ENCODE measurements around the gene GPX3.

The GPX3 gene

DNA sequence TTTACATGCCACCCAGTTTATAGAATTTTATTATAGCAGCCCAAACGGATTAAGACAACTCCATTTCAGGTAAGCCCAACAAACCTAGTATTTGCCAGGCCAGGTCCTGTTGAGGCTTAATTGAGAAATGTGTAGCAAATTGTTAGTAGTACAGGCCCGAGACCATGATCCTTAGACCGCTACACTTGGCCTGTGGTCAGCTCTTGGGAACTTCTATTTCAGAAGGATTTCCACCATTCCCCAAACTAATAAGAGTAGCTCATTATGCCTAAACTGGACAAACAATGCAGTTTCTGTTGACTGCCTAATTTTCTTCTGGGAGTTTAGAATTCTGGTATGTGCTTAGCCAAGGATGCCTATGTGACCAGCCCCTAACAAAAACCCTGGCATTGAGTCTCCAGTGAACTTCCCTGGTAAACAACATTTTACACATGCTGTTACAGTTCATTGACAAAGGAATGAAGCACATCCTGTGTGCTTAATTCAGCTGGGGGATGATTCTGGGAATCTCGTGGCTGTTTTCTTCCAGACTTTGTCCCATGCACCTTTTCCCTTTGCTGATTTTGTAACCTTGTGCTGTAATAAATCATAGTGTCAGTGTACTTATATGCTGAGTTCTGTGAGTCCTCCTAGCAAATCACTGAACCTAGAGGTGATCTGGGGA is 5.6 kb upstream of the GPX3 start:
- DNase-seq (ENCODE audit: low read depth) = no peak

DNA sequence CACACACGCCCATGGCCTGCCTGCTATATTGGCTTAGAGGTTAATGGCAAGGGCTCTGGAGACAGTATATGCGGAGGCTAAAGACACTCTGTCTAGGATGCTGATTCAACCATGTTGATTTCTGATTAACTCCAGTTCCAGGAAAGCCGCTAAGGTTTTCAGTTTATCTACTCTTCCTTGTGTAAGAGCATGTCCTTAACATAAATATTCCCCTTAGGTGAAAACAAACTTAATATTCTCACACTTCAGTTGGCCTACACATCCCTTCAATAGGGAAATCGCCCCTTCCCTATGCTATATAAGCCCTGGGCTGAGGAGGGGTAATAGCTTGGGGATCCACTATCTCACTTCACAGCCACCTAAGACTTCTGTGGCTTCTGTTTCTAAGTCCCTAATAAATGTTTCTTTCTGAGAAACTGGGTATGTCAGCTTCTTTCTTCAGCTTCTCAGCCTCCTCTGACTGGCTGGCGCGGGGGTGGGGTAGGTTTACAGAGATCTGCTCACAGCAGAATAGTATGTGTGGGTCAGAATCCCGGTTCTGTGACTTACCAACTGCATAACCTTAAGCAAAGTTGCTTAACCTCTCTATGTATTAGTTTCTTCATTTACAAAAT is 4.3 kb upstream of the GPX3 start:
- DNase-seq (ENCODE audit: low read depth) = no peak

DNA sequence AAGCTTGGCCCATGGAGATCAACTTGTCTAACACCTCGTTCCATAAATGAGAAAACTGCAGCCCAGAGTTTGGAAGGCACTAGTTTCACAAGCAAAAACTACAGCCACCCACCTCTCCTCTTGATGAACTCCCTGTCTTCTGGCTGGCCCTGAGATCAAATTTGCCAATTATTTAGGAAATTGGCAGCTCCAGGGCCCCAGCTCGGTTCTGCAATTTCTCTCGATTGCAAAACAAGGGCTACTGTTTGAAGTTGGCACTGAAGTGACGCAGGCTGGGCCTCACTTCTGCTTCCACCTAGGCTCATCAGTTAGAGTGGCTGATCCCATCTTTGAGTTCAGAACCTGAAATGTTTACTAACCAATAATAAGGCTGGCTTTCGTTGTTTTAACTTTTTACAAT is 3.7 kb upstream of the GPX3 start:
- DNase-seq (ENCODE audit: low read depth) = no peak

DNA sequence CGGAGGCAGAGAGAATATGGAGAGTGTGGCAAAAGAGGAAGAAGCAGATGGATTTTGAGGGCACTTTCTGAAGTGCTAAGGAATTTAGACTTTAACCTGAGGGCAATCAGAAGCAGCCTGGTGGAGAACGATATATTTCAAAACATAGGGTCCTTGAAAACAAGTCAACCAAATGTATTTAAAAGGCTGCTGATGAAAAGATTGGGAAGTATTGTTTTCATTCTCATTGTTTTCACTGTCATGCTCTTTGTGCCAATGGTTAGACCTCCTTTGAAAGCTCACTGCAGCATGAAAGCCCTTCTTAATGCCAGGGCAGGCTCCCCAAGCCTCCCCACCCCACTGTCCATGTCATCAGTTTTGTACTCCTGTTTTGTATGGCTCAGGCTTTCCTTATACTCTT is 2.5 kb upstream of the GPX3 start:
- DNase-seq (ENCODE audit: low read depth) = no peak

DNA sequence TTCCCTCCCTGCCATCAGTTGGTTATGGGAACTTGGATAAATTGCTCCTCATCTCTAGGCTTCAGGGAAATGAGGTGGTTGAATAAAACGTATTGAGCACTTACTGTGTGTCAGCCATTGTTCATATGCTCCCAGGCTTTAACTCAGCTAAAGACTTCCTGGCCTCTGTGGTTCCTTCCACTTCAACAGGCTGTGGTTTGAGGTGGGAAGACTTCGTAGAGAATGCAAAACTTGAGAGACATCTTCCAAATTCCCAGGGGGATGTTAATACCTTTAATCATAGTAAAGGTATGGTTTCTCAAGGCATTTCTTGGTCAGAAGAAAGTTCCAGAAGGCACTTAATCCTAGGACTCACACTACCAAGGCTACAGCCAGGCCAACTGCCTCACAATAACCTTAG is 1.5 kb upstream of the GPX3 start:
- DNase-seq (ENCODE audit: low read depth) = no peak

DNA sequence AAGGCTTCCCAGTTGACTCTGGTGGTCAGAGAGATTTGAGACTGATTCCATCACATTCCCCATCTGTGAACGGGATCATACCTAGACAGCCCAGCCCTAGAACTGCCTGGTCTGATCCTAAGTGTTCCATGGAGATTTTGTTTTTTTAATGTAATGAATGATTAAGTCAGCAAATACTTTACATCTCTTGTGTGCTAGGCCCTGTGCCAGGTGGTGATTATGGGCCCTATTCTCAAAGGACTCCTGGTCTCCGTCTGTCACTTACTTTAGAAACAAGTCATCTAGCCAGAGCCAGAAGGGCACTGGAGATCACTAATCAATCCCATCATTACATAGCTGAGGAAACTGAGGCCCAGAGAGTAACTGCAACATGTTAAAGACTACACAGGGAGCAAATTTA is 1.1 kb upstream of the GPX3 start:
- DNase-seq (ENCODE audit: low read depth) = no peak

DNA sequence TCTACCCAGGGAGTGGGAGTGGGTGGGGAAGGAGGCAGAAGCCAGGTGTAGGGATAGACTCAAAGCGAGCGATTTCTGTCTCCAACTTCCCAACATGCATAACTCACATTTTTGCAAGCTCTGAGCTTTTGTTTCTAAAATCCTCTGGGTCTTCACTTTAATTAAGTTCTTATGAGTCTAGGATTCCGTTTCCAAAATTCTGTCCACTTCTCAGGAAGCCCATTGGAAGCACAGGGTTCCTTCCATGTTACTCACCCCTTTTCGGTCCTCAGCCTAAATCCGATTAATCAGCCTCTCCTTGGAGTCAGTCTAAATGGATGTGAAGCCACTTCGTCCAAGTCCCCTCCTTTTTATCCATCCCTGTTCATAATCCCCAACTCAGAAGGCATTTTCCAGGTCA is 1.4 kb downstream of the GPX3 start:
- DNase-seq (ENCODE audit: low read depth) = no peak

DNA sequence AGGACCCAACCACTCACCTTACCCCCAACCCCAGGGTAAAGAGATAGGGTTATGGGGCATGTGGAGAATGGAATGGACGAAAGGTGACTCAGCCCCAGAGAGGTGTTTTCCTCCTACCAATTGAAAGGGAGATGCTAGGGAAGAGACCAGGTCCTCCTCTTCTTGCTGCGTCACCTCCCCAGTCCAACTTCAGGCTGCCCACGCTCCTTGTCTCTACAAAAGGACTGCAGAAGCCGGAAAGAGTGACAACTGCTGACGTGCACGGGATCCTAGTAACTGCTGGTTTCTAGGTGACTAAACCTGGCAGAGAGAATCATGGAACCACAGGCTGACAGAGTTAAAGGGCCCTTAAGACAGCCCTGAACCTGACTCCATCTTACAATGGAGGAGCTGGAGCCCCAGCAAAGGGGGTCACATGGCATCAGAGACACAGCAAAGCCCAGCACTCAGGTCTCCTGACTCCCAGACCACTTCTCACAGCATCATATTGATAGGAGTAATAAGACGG is 2.2 kb downstream of the GPX3 start:
- DNase-seq (ENCODE audit: low read depth) = no peak

DNA sequence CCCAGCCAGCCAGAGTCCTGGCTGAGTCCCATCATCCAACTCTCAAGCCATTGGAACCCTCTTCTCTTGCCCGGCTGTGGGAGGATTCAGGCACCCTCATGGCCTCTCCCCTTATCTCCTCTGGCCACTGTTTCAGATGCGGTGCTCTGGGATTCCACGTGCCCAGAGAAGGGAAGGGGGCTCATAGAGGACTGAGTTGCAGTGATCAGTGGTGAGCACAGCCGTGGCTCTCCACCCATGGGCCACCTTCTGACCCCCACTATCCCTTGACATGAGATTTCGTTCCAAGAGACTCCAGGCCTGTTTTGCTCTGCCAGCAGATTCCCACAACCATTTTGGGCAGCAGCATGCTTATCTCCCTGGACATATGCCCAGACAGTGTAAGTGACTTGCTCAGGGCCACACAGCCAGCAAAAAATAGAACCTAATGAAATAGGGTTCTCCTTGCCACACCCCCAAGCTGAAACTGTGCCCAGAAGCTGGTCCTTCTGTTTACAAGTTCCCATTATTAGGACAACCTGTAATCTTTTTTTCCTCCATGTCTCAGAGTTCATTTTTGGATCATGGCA is 2.7 kb downstream of the GPX3 start:
- no peak for DNase-seq (ENCODE audit: low read depth)

DNA sequence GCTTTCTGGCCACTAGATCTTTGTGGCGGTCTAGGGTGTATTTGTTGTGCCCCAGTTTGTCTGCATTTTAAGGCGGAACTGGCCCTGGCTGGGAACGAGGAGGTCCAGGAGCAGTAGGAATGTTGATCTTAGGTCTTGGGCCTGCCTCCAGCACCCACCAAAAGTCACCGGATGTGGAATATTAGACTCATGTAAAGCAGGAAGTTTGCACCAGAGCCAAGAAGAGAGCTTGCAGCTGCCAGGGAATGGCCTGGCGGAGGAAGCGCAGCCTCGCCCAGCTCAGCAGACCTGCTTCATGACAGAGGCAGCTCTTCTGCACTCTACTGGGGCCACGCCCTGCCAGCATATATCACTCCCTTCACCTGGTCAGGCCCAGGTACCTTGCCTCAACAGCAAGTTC is 3.3 kb downstream of the GPX3 start:
- DNase-seq (ENCODE audit: low read depth) = no peak

DNA sequence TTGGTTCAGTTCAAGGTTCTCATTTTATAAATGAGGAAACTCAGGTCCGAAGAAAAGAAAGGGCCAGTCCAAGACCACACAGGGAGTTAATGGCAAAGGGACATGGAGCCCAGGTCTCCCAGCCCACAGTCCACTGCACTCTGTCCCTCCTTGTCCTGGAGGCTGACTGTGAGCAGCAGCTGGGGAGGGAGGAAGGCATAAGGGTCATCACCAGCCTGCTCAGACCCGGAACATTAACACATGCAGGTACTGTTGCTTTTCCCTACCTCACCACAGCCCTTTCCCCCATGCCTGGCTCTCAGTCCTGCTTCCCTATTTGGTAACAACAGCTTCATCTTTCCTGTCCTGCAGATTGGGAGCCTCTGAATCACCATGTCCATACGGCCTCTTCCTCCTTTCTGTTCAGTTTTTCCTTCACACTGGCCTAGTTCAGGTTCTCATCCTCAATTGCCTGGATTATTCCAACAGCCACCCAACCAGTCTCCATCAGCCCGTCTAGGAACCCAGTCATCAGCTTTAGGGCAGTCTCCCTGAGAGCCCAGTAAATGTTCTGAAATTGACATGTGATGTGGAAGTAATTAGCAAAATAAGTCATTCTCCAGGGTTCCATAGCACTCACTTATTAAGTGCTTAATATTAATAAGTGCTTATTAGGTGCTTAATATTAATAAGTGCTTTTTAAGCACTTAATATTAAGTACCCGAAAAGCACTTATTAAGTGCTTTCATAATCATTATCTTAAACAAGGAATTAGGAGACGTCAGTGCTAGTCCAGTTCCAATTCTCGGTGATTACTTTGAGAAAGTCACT is 4.3 kb downstream of the GPX3 start:
- no peak for DNase-seq (ENCODE audit: low read depth)

DNA sequence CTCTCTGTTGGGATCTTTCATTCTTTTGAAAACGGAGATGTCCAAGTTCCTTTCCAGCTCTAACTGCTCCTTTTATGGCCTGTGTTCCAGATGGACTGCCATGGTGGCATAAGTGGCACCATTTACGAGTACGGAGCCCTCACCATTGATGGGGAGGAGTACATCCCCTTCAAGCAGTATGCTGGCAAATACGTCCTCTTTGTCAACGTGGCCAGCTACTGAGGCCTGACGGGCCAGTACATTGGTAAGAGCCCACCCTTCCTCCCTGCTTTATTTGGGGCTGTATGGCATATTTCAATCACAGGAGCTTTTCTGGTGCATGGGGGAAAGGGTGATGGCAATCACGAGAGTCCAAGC is 4.8 kb downstream of the GPX3 start:
- DNase-seq (ENCODE audit: low read depth) = no peak

DNA sequence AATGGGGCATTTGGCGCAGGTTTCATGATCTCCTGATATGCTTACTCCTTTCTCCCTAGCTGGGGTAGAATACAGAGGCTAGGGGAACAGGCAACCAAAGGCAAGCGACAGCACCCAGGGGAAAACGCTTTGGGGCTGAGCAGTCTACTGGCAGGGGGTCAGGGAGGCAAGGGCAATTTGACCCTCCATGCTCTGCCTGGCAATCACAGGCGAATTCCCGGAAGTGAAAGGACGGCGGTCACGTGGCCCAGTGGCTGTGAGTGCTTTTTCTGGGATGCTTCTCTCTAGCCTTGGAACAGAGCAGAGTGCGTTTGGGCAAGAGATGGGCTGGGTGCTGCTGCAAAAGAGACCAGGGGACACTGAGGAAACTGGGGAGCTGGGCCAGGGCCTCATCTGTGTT is 5.7 kb downstream of the GPX3 start:
- no peak for DNase-seq (ENCODE audit: low read depth)

DNA sequence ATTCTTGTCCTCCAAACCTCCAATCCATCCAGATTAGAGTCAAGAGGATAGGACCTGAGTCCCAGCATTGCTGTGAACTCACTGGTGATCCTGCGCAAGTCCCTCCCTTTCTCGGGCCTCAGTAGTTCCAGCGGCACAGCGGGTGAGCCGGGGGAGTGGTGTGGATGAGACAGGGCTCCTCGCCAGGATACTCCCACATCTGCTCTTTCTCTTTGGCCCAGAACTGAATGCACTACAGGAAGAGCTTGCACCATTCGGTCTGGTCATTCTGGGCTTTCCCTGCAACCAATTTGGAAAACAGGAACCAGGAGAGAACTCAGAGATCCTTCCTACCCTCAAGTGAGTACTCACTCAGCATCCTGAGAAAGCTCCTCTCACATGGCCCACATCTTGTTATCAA is 6.3 kb downstream of the GPX3 start:
- no peak for DNase-seq (ENCODE audit: low read depth)

DNA sequence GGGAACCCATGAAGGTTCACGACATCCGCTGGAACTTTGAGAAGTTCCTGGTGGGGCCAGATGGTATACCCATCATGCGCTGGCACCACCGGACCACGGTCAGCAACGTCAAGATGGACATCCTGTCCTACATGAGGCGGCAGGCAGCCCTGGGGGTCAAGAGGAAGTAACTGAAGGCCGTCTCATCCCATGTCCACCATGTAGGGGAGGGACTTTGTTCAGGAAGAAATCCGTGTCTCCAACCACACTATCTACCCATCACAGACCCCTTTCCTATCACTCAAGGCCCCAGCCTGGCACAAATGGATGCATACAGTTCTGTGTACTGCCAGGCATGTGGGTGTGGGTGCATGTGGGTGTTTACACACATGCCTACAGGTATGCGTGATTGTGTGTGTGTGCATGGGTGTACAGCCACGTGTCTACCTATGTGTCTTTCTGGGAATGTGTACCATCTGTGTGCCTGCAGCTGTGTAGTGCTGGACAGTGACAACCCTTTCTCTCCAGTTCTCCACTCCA is 7.6 kb downstream of the GPX3 start:
- DNase-seq (ENCODE audit: low read depth) = no peak

DNA sequence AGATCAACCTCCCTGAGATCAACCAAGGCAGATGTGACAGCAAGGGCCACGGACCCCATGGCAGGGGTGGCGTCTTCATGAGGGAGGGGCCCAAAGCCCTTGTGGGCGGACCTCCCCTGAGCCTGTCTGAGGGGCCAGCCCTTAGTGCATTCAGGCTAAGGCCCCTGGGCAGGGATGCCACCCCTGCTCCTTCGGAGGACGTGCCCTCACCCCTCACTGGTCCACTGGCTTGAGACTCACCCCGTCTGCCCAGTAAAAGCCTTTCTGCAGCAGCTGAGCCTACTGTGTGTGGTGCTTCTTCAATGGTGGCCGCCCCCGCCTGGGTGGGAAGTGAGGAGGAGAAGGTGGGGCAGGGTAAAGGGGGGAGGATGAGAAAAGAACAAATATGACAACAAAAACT is 8.3 kb downstream of the GPX3 start:
- no peak for DNase-seq (ENCODE audit: low read depth)

DNA sequence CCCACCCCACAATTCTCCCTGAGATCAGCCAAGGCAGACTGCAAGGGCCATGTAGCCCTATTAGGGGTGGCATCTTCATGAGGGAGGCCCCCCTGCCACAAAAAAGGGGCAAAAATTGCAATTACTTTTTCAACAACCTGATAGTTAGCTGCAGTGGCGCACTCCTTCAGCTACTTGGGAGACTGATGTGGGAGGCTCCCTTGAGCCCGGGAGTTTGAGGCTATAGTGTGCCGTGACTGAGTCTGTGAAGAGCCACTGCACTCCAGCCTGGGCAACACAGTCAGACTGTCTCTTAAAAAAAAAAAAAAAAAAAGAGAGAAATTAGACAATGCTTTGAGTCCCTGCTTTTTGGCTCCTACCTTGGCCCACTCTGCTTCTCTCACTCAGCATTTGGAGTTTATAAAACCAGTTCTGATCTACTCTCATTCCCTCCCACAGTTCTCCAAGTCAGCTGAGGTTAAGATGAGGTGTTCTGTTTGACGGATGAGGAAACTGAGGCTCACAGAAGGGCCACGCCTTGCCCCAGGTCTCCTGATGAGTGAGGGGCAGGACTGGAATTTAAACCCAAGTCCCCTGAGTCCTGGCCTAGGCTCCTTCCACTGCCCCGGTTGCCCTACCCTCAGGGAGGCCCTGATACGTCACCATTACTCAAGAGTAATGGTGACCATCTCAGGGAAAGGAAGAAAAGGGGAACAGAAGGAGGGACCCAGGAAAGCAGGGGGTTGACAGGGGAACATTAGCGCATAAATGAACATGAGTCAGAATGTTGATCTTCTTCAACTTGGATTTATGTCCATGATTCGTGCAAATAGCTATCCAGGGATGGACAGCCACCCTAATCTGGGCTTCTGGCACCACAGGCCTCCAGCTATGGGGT is 9.0 kb downstream of the GPX3 start:
- DNase-seq (ENCODE audit: low read depth) = no peak

DNA sequence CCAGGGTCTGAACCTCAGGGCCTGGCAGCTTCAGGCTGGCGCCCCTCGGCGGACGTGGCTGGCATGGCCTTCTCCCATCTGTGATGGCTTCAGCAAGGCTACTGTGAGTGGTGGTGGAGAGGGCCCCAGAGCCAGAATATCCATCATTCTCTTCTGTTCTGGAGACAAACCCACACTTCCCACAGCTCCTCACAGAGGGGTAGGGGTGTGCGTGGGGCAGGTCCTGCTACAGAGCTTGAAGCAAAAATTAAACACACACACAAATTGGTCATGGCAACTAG is 9.6 kb downstream of the GPX3 start:
- no peak for DNase-seq (ENCODE audit: low read depth)

DNA sequence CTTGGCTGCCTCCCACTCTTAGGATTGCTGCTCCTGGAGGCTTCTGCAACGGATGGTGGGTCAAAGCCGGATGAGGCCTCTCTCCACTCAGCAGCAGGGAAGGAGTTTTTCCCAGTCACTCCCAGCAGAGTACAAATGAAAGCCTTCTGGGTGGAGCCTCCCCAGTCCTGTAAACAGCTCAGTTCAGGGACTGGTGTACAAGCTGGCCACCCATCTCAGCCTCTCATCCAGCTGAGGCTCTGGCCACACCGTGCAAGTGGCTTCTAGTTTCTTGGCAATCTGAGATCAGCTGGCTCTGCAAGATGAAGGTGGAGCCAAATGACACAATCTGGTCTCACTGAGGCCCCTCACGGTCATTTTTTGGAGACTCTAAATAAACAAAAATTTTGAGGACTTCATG is 10.0 kb downstream of the GPX3 start:
- no peak for DNase-seq (ENCODE audit: low read depth)

DNA sequence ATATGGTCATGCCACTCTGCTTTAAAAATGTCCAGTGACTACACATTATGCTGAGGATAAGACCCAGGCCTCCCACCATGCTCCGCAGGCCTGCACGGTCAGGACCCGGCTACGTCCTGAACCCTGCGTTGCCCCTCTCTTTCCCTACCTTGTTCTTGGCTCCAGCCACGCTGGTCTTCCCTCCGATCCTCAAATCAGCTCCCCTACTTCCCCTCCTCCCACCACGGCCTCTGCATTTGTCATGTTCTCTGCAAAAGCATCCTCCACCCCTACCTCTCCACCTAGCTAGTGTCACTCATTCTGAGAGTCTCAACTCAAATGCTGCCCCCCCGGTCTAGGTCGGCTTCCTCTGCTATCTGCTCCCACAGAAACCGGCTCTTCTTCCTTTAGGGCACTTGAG is 11.2 kb downstream of the GPX3 start:
- no peak for DNase-seq (ENCODE audit: low read depth)

DNA sequence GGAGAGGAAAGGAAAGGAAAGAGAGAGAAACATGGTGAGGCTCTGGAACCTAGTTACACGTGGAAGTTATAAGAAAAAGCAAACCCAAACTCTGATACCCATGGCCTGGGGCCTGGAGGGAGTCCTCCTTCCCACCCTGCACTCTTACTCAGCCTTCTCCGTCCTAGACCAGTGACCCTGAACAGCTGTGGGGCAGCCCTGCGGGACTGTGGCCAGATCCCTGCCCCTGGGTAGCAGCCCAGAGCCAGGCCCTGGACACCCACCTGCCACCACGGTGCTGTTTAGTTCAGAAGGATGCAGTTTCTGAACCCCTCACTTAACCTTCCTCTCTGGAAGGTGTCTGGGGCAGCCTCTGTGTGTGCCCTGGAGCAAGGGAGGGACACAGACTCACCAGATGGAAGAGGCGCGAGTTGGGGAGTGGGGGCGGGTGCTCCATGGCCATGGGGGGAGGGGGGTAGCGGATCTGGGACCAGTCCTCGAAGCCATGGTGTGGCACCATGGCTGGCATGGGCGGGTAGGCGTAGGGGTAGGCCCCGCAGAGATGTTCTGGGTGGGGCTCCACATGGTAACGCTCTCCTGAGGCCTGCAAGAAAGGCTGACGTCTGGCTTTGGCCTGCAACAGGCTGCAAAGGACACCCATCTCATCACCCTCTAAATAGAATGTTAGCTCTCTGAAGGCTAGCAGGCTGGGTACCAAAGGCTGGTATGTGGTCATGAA is 13.0 kb downstream of the GPX3 start:
- DNase-seq (ENCODE audit: low read depth) = no peak
